Activated effector memory CD4-positive, alpha-beta T cell treated with anti-CD3 and anti-CD28 coated beads, Interleukin-2, amount 50 U/mL, for 16 hours (primary cell): ENCODE results near the gene HRH1.

Experiments
- DNase-seq: peaks from one replicate; pipeline ENCODE4 v3.0.0-alpha.2; 2020

Gene HRH1

GRCh38 chr3:11287404-11287803 lies 133.1 kb downstream of the HRH1 start:
- DNase-seq, result no peak

GRCh38 chr3:11288021-11288491 lies 133.8 kb downstream of the HRH1 start:
- no peak for DNase-seq

- no peak for DNase-seq
Measured at GRCh38 chr3:11288786-11289637, 134.7 kb downstream of the HRH1 start.

- no peak for DNase-seq
Measured at GRCh38 chr3:11289864-11290263, 135.6 kb downstream of the HRH1 start.

GRCh38 chr3:11290743-11291680 lies 136.7 kb downstream of the HRH1 start:
- DNase-seq, result no peak

GRCh38 chr3:11291808-11292207 lies 137.5 kb downstream of the HRH1 start:
- DNase-seq, result no peak

GRCh38 chr3:11297126-11297525 lies 142.8 kb downstream of the HRH1 start:
- DNase-seq, result no peak

GRCh38 chr3:11300970-11301369 lies 146.7 kb downstream of the HRH1 start:
- no peak for DNase-seq

- no peak for DNase-seq
Measured at GRCh38 chr3:11302444-11302843, 148.2 kb downstream of the HRH1 start.

GRCh38 chr3:11304175-11304574 lies 149.9 kb downstream of the HRH1 start:
- no peak for DNase-seq

GRCh38 chr3:11305509-11305908 lies 151.2 kb downstream of the HRH1 start:
- no peak for DNase-seq

- DNase-seq, result peak; percentile 64
Measured at GRCh38 chr3:11306817-11307589, 152.7 kb downstream of the HRH1 start.

- no peak for DNase-seq
Measured at GRCh38 chr3:11307830-11308432, 153.6 kb downstream of the HRH1 start.

- DNase-seq, result no peak
Measured at GRCh38 chr3:11310258-11310657, 156.0 kb downstream of the HRH1 start.

GRCh38 chr3:11312166-11312565 lies 157.9 kb downstream of the HRH1 start:
- no peak for DNase-seq
